ENCODE data around the gene CHST11. TPM values are rescaled to one million over a fixed set of nuclear protein-coding genes. Genes with fewer than 3 reads are reported as not detected.
A peak's percentile ranks its signal among the peaks of the same experiment; 100 is the strongest.

Gene CHST11
- polyA plus RNA-seq, 1 donor (not counting 4 experiments of a cell fraction or from before 2014, with no cell fraction given), result 11.9 TPM

- Histone ChIP-seq H2AFZ (ENCODE audit: control insufficient read depth, low read length) (no peak overlapping the region), H3K36me3 (ENCODE audit: control insufficient read depth in 2 of 2, extremely low read depth in 1 of 2, insufficient read depth in 2 of 2, low read length in 2 of 2) (no peaks in the 10 kb centered on the region), H3K79me2 (ENCODE audit: control insufficient read depth, insufficient read depth, low read length) (peaks cover 31% of the 10 kb centered on the region), H3K27ac (ENCODE audit: control insufficient read depth, insufficient read depth, low read length) (no peak overlapping the region), H3K9ac (ENCODE audit: control insufficient read depth, extremely low read depth, insufficient read depth, low read length) (no peak overlapping the region), H3K4me2 (ENCODE audit: control insufficient read depth, extremely low read depth, insufficient read depth, low read depth, low read length) (peak overlapping the region; percentile 12), H4K20me1 (ENCODE audit: control insufficient read depth, extremely low read depth, insufficient read depth, low read length) (no peaks in the 10 kb centered on the region), H3K27me3 (ENCODE audit: control insufficient read depth, extremely low read depth, insufficient read depth, low read length) (no peaks in the 10 kb centered on the region), H3K4me1 (ENCODE audit: control insufficient read depth, extremely low read depth, insufficient read depth, low read length) (peaks cover 8% of the 10 kb centered on the region), H3K9me3 (ENCODE audit: control insufficient read depth, low read depth, low read length) (no peaks in the 10 kb centered on the region), H3K9me1 (ENCODE audit: control insufficient read depth, extremely low read depth, insufficient read depth, low read length) (no peaks in the 10 kb centered on the region), H3K4me3 (ENCODE audit: control insufficient read depth in 2 of 3, extremely low read depth in 1 of 3, insufficient read depth in 2 of 3, low read depth in 1 of 3, low read length in 3 of 3) (no peak overlapping the region)
- DNase-seq (ENCODE audit: low read depth, low spot score) (no peak), FAIRE-seq (peak; percentile 17)
- no peak for TF ChIP-seq EZH2 (IDR thresholded peaks at IDR 0.05; ENCODE audit: low read length)
- no peak for TF ChIP-seq CTCF (optimal IDR thresholded peaks at IDR 0.05 in 1 of 3, IDR thresholded peaks at IDR 0.05 in 1 of 3, conservative IDR thresholded peaks at IDR 0.05 in 1 of 3; ENCODE audit: extremely low read depth in 1 of 3, insufficient read depth in 2 of 3, low read length in 3 of 3)
- dilution Hi-C loops (cut with MboI; ENCODE audit: extremely low pct_ligation_motif_present, low sequenced_read_pairs), result no loop called here
Measured at GRCh38 chr12:104522985-104523722, 66.4 kb downstream of the CHST11 start.

GRCh38 chr12:104524034-104524832 is 67.5 kb downstream of the CHST11 start:
- DNase-seq (ENCODE audit: low read depth, low spot score) (no peak), FAIRE-seq (no peak)
- no peaks in the 10 kb centered on the region for H3K36me3 ChIP-seq (ENCODE audit: control insufficient read depth in 2 of 2, extremely low read depth in 1 of 2, insufficient read depth in 2 of 2, low read length in 2 of 2)
- no peaks in the 10 kb centered on the region for H3K27me3 ChIP-seq (ENCODE audit: control insufficient read depth, extremely low read depth, insufficient read depth, low read length)
- no peak overlapping the region for H3K4me2 ChIP-seq (ENCODE audit: control insufficient read depth, extremely low read depth, insufficient read depth, low read depth, low read length)
- dilution Hi-C loops (cut with MboI; ENCODE audit: extremely low pct_ligation_motif_present, low sequenced_read_pairs), result no loop called here
- TF ChIP-seq EZH2 (IDR thresholded peaks at IDR 0.05; ENCODE audit: low read length) (no peak), CTCF (optimal IDR thresholded peaks at IDR 0.05 in 1 of 3, IDR thresholded peaks at IDR 0.05 in 1 of 3, conservative IDR thresholded peaks at IDR 0.05 in 1 of 3; ENCODE audit: extremely low read depth in 1 of 3, insufficient read depth in 2 of 3, low read length in 3 of 3) (no peak)
- no peaks in the 10 kb centered on the region for H3K9me1 ChIP-seq (ENCODE audit: control insufficient read depth, extremely low read depth, insufficient read depth, low read length)
- peaks cover 13% of the 10 kb centered on the region for H3K4me1 ChIP-seq (ENCODE audit: control insufficient read depth, extremely low read depth, insufficient read depth, low read length)
- no peaks in the 10 kb centered on the region for H4K20me1 ChIP-seq (ENCODE audit: control insufficient read depth, extremely low read depth, insufficient read depth, low read length)
- no peaks in the 10 kb centered on the region for H3K9me3 ChIP-seq (ENCODE audit: control insufficient read depth, low read depth, low read length)
- H2AFZ ChIP-seq (ENCODE audit: control insufficient read depth, low read length), result no peak overlapping the region
- H3K79me2 ChIP-seq (ENCODE audit: control insufficient read depth, insufficient read depth, low read length), result peaks cover 30% of the 10 kb centered on the region
- no peak overlapping the region for H3K27ac ChIP-seq (ENCODE audit: control insufficient read depth, insufficient read depth, low read length)
- no peak overlapping the region for H3K4me3 ChIP-seq (ENCODE audit: control insufficient read depth in 2 of 3, extremely low read depth in 1 of 3, insufficient read depth in 2 of 3, low read depth in 1 of 3, low read length in 3 of 3)
- H3K9ac ChIP-seq (ENCODE audit: control insufficient read depth, extremely low read depth, insufficient read depth, low read length), result no peak overlapping the region
